Activated CD8-positive, alpha-beta memory T cell treated with anti-CD3 and anti-CD28 coated beads, Interleukin-2, amount 50 U/mL, for 1 hour (primary cell): ENCODE measurements around the gene PILRA.
"Not testable (repeated sequence)": the region's sequence is repeated elsewhere in the genome, so short reads cannot be mapped to it uniquely, and the experiment has no call there.

Experiments
- DNase-seq: peaks from one replicate; pipeline ENCODE4 v3.0.0-alpha.2; 2020; ENCODE audit errors: extremely low read depth

Gene PILRA

GRCh38 chr7:100380196-100380595, 6.9 kb downstream of the PILRA start:
- DNase-seq = no peak

DNA sequence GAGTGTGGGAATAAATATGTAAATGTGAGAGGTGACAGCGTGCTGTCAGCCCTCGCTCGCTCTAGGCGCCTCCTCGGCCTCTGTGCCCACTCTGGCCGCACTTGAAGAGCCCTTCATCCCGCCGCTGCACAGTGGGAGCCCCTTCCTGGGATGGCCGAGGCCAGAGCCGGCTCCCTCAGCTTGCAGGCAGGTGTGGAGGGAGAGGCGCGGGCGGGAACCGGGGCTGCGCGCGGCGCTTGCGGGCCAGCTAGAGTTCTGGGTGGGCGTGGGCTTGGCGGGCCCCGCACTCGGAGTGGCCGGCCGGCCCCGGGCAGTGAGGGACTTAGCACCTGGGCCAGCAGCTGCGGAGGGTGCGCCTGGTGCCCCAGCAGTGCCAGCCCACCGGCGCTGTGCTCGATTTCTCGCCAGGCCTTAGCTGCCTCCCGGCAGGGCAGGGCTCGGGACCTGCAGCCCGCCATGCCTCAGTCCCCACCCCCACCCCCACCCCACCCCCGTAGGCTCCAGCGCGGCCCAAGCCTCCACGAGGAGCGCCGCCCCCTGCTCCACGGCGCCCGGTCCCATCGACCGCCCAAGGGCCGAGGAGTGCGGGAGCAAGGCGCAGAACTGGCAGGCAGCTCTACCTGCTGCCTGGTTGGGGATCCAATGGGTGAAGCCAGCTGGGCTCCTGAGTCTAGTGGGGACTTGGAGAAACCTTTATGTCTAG, 8.4 kb downstream of the PILRA start:
- DNase-seq = not testable (repeated sequence)

- DNase-seq = not testable (repeated sequence)
These were observed 9.1 kb downstream of the PILRA start for GRCh38 chr7:100382234-100382853.

- DNase-seq = no peak
These were observed 11.5 kb downstream of the PILRA start for GRCh38 chr7:100384628-100385294.

- no peak for DNase-seq
These were observed 13.7 kb downstream of the PILRA start for GRCh38 chr7:100386940-100387339.

- no peak for DNase-seq
These were observed 14.4 kb downstream of the PILRA start for GRCh38 chr7:100387695-100388094.

GRCh38 chr7:100389437-100390088, 16.3 kb downstream of the PILRA start:
- no peak for DNase-seq

DNA sequence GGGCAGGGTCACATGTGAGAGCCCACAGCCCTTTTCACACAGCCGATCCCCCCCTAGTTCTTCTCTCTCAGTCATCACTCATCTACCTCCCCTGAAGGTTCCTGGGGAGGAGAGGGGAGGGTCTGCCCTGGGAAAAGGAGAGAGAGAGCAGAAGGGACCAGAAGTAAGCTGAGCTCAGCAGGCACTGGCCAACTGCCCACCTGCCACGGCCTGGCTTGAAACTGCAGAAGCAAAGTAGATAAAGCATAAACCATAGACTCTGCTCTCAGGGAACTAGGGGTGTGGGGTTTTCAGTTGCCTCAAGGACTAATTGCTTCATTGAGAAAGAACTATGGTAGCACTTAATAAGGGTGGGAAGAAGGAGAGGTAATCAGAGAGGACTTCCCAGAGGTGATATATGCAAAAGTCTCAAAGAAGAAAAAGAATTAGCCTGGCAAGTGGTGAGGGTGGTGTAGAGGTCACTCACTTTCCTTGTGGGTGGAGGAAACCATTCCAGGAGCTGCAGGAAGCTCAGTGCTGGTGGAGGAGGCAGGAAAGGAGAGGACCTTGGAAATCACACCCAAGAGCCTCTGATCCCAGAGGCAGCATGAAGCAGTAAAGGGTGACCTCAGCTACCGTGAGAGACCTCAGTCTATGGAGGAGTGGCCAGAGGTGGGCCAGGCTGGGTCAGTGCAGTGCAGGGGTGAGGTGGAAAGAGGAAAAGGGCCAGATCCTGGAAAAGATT, 17.2 kb downstream of the PILRA start:
- DNase-seq = no peak

DNA sequence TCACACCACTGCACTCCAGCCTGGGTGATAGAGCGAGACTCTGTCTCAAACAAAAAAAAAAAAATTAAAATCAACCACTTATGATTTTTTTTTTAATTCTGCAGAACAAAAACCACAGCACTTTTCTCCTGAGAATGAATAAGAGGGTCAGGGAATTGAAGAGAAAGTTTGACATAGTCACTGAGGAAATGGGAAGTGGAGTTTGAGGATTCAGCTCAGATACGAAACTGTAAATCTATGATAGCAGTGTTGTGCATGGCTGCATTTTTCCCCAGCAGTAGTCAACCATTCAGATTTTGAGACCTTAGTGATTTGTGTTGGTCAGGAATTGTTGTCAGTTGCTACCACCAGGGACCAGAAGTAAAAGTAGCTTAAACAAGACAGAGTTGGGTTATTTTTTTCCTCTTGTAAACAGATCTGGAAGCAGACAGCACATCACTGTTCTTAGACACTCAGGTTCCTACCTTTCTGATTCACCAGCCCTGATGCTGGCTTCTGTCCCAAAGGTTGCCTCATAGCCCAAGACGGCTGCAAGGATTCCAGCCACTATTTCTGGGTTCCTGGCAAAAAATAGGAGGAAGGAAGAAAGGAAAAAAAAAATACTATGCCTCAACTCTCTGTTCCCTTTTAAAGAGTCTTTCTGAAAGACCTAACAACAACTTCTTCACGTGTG, 20.1 kb downstream of the PILRA start:
- DNase-seq = no peak

DNA sequence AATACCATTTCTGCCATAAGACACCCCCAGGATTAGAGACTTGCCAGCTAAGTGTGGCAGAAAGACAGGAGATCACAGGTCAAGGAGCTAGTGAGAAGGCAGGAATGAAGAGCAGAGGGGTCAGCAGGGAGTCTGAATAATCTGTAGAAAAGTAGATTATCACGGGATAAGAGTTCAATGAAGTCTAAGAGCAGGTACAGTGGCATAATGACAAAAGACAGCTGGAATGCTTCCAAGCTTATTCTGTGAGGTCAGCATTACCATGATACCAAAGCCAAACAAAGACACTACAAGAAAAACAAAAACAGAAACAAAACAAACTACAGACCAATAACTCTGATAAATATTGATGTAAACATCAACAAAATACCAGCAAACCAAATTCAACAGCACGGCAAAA, 20.8 kb downstream of the PILRA start:
- no peak for DNase-seq

DNA sequence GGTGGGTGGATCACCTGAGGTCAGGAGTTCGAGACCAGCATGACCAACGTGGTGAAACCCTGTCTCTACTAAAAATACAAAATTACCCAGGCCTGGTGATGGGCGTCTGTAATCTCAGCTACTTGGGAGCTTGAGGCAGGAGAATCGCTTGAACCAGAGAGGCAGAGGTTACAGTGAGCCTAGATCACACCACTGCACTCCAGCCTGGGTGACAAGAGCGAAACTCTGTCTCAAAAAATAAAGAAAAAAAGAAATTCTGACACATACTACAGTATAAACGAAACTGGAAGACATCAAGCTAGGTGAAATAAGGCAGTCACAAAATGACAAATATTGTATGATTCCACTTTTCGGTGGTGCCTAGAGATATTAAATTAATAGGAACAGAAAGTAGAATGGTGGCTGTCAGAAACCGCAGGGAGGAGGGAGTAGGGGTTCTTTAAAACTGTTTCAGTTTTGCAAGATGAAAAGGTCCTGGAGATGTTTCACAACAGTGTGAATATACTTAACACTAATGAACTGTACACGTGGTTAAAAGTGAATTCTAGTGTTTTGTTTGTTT, 23.2 kb downstream of the PILRA start:
- DNase-seq = no peak

- DNase-seq = no peak
These were observed 24.2 kb downstream of the PILRA start for GRCh38 chr7:100397315-100398081.

- DNase-seq = no peak
These were observed 25.0 kb downstream of the PILRA start for GRCh38 chr7:100398239-100398638.

- no peak for DNase-seq
These were observed 26.8 kb downstream of the PILRA start for GRCh38 chr7:100400041-100400440.

GRCh38 chr7:100400656-100401055, 27.4 kb downstream of the PILRA start:
- no peak for DNase-seq

GRCh38 chr7:100401811-100402210, 28.5 kb downstream of the PILRA start:
- no peak for DNase-seq

DNA sequence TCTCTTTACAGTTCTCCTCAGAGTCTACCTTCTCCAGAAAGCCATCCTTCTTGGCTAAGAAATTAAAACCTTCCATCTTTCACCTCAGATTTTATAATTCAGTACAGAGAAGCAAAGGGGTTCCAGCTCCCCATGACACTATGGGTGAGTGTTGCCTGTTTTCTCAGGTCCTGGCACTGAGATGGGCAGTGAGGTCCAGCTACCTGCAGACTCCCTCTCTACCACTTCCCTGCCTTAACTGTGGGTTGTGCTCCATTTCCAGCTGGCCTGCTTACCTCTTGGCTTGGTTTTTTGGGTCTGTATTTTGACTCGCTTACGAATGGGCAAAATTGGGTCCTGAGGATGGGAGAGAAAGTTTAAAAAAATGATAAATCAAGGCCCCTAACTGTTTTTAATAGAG, 29.0 kb downstream of the PILRA start:
- no peak for DNase-seq

- DNase-seq = no peak
These were observed 33.5 kb downstream of the PILRA start for GRCh38 chr7:100406767-100407166.

- DNase-seq = no peak
These were observed 34.2 kb downstream of the PILRA start for GRCh38 chr7:100407285-100408180.
